ENCODE measurements around the gene RHBDL3. TPM values are rescaled to one million over a fixed set of nuclear protein-coding genes. Genes with fewer than 3 reads are reported as not detected.
"Not testable (repeated sequence)": the region's sequence is repeated elsewhere in the genome, so short reads cannot be mapped to it uniquely, and the experiment has no call there.

RHBDL3 gene
- total and polyA plus RNA-seq, 3 experiments from 2014 or later: 0.20 to 0.33 TPM; not detected in 1

DNA sequence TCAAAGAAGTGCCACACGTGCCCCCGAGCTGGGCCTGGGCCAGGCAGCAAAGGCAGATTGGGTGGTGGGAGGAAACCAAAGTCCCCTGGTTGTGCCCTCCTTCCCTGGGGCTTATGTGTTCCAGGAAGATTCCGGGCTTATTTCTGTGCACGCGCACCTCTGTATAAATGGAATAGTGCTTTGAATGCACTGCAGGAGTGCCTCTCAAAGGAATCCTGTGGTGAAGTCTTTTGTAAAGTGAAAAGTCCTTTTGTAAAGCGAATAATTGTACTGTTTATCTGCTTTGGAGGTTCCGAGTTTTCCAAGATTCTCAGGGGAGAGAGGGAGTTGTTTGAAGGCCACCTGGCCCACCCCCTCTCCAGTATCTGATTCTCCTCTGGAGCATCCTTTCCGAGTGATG lies 49.5 kb downstream of the RHBDL3 start:
- peaks cover 4 to 5% (median 4%) of the 10 kb centered on the region in 3 donors for H3K4me1 Mint-ChIP-seq
- peaks cover 5 to 8% of the 10 kb centered on the region in 2 donors for H3K27me3 Mint-ChIP-seq
- ChIA-PET POLR2A (no interaction called here), CTCF (interaction anchor here (1.7 kb wide), 1 partner anchor 176 kb away, joined by 3 read pairs; no protein-coding TSS in a partner anchor)
- H3K4me1 ChIP-seq (ENCODE audit: insufficient read depth, low read length): no peaks in the 10 kb centered on the region
- H3K36me3 Mint-ChIP-seq: no peaks in the 10 kb centered on the region
- H3K9me3 Mint-ChIP-seq: no peaks in the 10 kb centered on the region
- DNase-seq: no peak
- no peak overlapping the region for H3K27ac Mint-ChIP-seq
- H3K4me3 Mint-ChIP-seq: no peak overlapping the region
- no peaks in the 10 kb centered on the region for H3K27me3 ChIP-seq (ENCODE audit: insufficient read depth, low read length, poor library complexity, severe bottlenecking)
- H3K36me3 ChIP-seq (ENCODE audit: insufficient read depth, low read length): no peaks in the 10 kb centered on the region
- H3K27ac ChIP-seq (ENCODE audit: low read depth, low read length): no peak overlapping the region
- no peak overlapping the region for H3K4me3 ChIP-seq (ENCODE audit: low read length)
- H3K9me3 ChIP-seq (ENCODE audit: low read length): no peaks in the 10 kb centered on the region

DNA sequence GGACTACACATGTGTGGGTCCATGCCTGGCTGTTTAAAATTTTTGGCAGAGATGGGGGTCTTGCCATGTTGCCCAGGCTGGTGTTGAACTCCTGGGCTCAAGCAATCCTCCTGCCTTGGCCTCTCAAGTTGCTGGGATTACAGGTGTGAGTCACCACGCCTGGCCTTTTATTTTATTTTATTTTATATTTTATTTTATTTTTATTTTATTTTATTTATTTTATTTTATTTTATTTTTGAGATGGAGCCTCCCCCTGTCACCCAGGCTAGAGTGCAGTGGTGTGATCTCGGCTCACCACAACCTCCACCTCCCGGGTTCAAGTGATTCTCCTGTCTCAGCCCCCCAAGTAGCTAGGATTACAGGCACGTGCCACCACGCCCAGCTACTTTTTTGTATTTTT lies 51.0 kb downstream of the RHBDL3 start:
- H3K9me3 Mint-ChIP-seq; H3K27ac ChIP-seq (ENCODE audit: low read depth, low read length); POLR2A ChIA-PET; H3K36me3 ChIP-seq (ENCODE audit: insufficient read depth, low read length); H3K4me1 Mint-ChIP-seq; H3K27me3 Mint-ChIP-seq; H3K9me3 ChIP-seq (ENCODE audit: low read length); H3K36me3 Mint-ChIP-seq; H3K4me3 Mint-ChIP-seq; H3K27me3 ChIP-seq (ENCODE audit: insufficient read depth, low read length, poor library complexity, severe bottlenecking); H3K4me3 ChIP-seq (ENCODE audit: low read length); DNase-seq; H3K27ac Mint-ChIP-seq; H3K4me1 ChIP-seq (ENCODE audit: insufficient read depth, low read length): not testable (repeated sequence)
- CTCF ChIA-PET: interaction anchor here (1.0 to 1.7 kb wide), 2 partner anchors 64 to 177 kb away, joined by 3 read pairs; no protein-coding TSS in a partner anchor

DNA sequence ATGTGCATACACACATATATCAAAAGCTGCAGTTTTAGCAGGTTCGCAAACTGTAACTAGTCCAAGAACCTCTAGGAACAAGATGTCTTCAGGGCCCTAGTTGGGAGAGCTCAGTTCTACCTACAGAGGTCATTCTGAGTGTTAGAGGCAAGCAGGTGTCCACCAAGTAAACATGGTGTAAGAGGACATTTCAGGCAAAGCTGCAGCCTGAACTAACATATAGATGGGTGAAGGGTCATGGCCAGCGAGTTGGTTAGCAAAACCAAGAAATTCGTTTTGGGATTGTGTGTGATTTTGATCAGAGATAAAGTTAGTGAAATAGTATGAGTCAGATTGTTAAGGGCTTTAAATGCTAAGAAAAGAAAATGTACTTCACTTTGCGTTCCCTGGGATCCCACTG lies 51.7 kb downstream of the RHBDL3 start:
- DNase-seq: no peak
- H3K4me1 Mint-ChIP-seq: peaks cover 4 to 5% (median 4%) of the 10 kb centered on the region in 3 donors
- Histone ChIP-seq H3K4me3 (ENCODE audit: low read length) (no peak overlapping the region), H3K36me3 (ENCODE audit: insufficient read depth, low read length) (no peaks in the 10 kb centered on the region), H3K27ac (ENCODE audit: low read depth, low read length) (no peak overlapping the region), H3K9me3 (ENCODE audit: low read length) (no peaks in the 10 kb centered on the region), H3K4me1 (ENCODE audit: insufficient read depth, low read length) (no peaks in the 10 kb centered on the region), H3K27me3 (ENCODE audit: insufficient read depth, low read length, poor library complexity, severe bottlenecking) (no peaks in the 10 kb centered on the region)
- no peak overlapping the region for H3K4me3 Mint-ChIP-seq
- POLR2A ChIA-PET: no interaction called here
- H3K9me3 Mint-ChIP-seq: no peaks in the 10 kb centered on the region
- H3K27me3 Mint-ChIP-seq: peaks cover 5 to 8% of the 10 kb centered on the region in 2 donors
- H3K36me3 Mint-ChIP-seq: no peaks in the 10 kb centered on the region
- CTCF ChIA-PET: interaction anchor here (1.0 to 1.2 kb wide), 2 partner anchors 64 kb away, joined by 3 read pairs; no protein-coding TSS in a partner anchor
- H3K27ac Mint-ChIP-seq: no peak overlapping the region

DNA sequence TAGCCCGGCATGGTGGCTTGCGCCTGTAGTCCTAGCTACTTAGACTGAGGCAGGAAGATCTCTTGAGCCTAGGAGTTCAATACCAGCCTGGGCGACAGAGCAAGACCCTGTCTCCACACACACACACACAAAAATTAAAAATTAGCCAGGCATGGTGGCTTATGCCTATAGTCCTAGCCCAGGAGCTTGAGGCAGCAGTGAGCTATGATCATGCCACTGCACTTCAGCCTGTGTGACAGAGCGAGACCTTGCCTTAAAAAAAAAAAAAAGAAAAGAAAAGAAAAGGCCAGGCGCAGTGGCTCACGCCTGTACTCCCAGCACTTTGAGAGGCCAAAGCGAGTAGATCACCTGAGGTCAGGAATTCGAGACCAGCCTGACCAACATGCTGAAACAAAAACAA lies 52.4 kb downstream of the RHBDL3 start:
- no peaks in the 10 kb centered on the region for H3K27me3 ChIP-seq (ENCODE audit: insufficient read depth, low read length, poor library complexity, severe bottlenecking)
- POLR2A ChIA-PET: no interaction called here
- no peak for DNase-seq
- H3K27ac ChIP-seq (ENCODE audit: low read depth, low read length): no peak overlapping the region
- peaks cover 5 to 8% of the 10 kb centered on the region in 2 donors for H3K27me3 Mint-ChIP-seq
- peaks cover 4 to 6% (median 6%) of the 10 kb centered on the region in 3 donors for H3K4me1 Mint-ChIP-seq
- H3K4me3 ChIP-seq (ENCODE audit: low read length): no peak overlapping the region
- no peaks in the 10 kb centered on the region for H3K9me3 ChIP-seq (ENCODE audit: low read length)
- peak overlapping the region in 1 of 7 donors; percentile 39 for H3K4me3 Mint-ChIP-seq
- H3K9me3 Mint-ChIP-seq: no peaks in the 10 kb centered on the region
- no peaks in the 10 kb centered on the region for H3K36me3 ChIP-seq (ENCODE audit: insufficient read depth, low read length)
- CTCF ChIA-PET: interaction anchor here (0.7 to 2.9 kb wide), 4 partner anchors 11 to 91 kb away, joined by 3 to 15 read pairs (median 4); no protein-coding TSS in a partner anchor
- H3K36me3 Mint-ChIP-seq: no peaks in the 10 kb centered on the region
- no peak overlapping the region for H3K27ac Mint-ChIP-seq
- no peaks in the 10 kb centered on the region for H3K4me1 ChIP-seq (ENCODE audit: insufficient read depth, low read length)

DNA sequence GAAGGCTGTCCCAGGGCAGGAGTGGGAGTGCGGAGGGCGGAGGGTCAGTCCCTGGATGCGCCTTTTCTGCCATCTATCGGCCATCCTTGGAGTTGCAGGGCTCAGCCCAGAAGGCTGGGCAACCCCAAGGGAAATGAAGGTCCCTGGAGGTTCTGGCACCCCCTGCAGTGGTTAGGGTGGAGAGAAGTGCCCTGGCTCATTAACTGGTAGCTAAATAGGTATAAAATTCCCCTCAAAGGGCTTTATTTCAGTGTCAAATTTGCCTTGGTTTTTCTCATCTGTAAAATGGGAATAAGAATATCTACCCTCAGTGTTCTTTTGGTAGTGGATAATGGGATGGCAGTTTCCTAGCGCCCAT lies 53.9 kb downstream of the RHBDL3 start:
- CTCF ChIA-PET: interaction anchor here (0.8 to 2.9 kb wide), 7 partner anchors 10 to 746 kb away, joined by 3 to 15 read pairs (median 3); no protein-coding TSS in a partner anchor
- POLR2A ChIA-PET: interaction anchor here (0.7 kb wide), 1 partner anchor 104 kb away, joined by 9 read pairs; no protein-coding TSS in a partner anchor

DNA sequence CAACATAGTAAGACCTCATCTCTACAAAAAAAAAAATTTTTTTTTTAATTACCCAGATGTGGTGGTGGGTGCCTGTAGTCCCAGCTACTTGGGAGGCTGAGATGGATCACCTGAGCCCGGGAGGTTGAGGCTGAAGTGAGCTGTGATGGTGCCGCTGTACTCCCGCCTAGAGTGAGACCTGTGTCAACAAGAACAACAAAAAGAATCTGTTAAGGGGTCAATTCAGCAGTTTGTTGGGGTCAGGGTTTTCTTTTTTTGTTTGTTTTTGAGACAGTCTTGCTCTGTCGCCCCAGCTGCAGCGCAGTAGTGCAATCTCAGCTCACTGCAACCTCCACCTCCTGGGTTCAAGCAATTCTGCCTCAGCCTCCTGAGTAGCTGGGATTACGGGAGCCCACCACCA lies 54.4 kb downstream of the RHBDL3 start:
- H3K36me3 ChIP-seq (ENCODE audit: insufficient read depth, low read length); H3K9me3 ChIP-seq (ENCODE audit: low read length); H3K9me3 Mint-ChIP-seq; H3K4me3 ChIP-seq (ENCODE audit: low read length); H3K4me3 Mint-ChIP-seq; H3K27ac Mint-ChIP-seq; H3K27me3 ChIP-seq (ENCODE audit: insufficient read depth, low read length, poor library complexity, severe bottlenecking); H3K36me3 Mint-ChIP-seq; DNase-seq; H3K27me3 Mint-ChIP-seq; H3K27ac ChIP-seq (ENCODE audit: low read depth, low read length): not testable (repeated sequence)
- ChIA-PET CTCF (interaction anchor here (1.1 to 2.9 kb wide), 6 partner anchors 9 to 747 kb away, joined by 3 to 15 read pairs (median 4); no protein-coding TSS in a partner anchor), POLR2A (interaction anchor here (0.6 kb wide), 1 partner anchor 65 kb away, joined by 3 read pairs; no protein-coding TSS in a partner anchor)
- H3K4me1 ChIP-seq (ENCODE audit: insufficient read depth, low read length): peaks cover 11% of the 10 kb centered on the region
- peaks cover 4 to 20% (median 10%) of the 10 kb centered on the region in 3 donors for H3K4me1 Mint-ChIP-seq

More for the DNA sequence above, 53.9 kb downstream of the RHBDL3 start:
- Mint-ChIP-seq H3K27me3 (peaks cover 5 to 8% of the 10 kb centered on the region in 2 donors), H3K27ac (peak overlapping the region in 2 of 8 donors; percentile 35 to 92), H3K9me3 (no peaks in the 10 kb centered on the region), H3K4me3 (peak overlapping the region in 6 of 7 donors; percentile 64 to 88 (median 77)), H3K4me1 (peaks cover 4 to 18% (median 10%) of the 10 kb centered on the region in 3 donors), H3K36me3 (no peaks in the 10 kb centered on the region)
- no peaks in the 10 kb centered on the region for H3K36me3 ChIP-seq (ENCODE audit: insufficient read depth, low read length)
- H3K9me3 ChIP-seq (ENCODE audit: low read length): no peaks in the 10 kb centered on the region
- no peak overlapping the region for H3K27ac ChIP-seq (ENCODE audit: low read depth, low read length)
- peaks cover 11% of the 10 kb centered on the region for H3K4me1 ChIP-seq (ENCODE audit: insufficient read depth, low read length)
- H3K27me3 ChIP-seq (ENCODE audit: insufficient read depth, low read length, poor library complexity, severe bottlenecking): no peaks in the 10 kb centered on the region
- no peak overlapping the region for H3K4me3 ChIP-seq (ENCODE audit: low read length)
- DNase-seq: peak; percentile 54 to 75 (median 65)

DNA sequence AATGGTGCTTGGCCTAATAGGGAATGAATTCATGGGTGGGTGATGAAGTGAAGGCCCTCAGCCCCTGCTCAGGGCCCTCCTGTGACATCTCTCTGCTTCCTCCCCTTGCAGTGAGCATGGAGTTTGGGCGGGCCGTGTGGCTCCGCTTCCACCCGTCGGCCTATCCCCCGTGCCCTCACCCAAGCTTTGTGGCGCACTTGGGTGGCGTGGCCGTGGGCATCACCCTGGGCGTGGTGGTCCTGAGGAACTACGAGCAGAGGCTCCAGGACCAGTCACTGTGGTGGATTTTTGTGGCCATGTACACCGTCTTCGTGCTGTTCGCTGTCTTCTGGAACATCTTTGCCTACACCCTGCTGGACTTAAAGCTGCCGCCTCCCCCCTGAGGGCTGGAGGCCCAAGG lies 55.2 kb downstream of the RHBDL3 start:
- Mint-ChIP-seq H3K4me1 (peaks cover 4 to 20% (median 10%) of the 10 kb centered on the region in 3 donors), H3K36me3 (no peaks in the 10 kb centered on the region), H3K27me3 (peaks cover 0 to under 1% of the 10 kb centered on the region in 2 donors), H3K27ac (no peak overlapping the region), H3K9me3 (no peaks in the 10 kb centered on the region), H3K4me3 (no peak overlapping the region)
- Histone ChIP-seq H3K36me3 (ENCODE audit: insufficient read depth, low read length) (no peaks in the 10 kb centered on the region), H3K9me3 (ENCODE audit: low read length) (no peaks in the 10 kb centered on the region), H3K27me3 (ENCODE audit: insufficient read depth, low read length, poor library complexity, severe bottlenecking) (no peaks in the 10 kb centered on the region), H3K27ac (ENCODE audit: low read depth, low read length) (no peak overlapping the region), H3K4me1 (ENCODE audit: insufficient read depth, low read length) (peaks cover 11% of the 10 kb centered on the region), H3K4me3 (ENCODE audit: low read length) (no peak overlapping the region)
- POLR2A ChIA-PET: interaction anchor here (0.6 kb wide), 1 partner anchor 66 kb away, joined by 3 read pairs; no protein-coding TSS in a partner anchor
- CTCF ChIA-PET: interaction anchor here (2.9 kb wide), 1 partner anchor 9 kb away, joined by 15 read pairs; no protein-coding TSS in a partner anchor
- no peak for DNase-seq

DNA sequence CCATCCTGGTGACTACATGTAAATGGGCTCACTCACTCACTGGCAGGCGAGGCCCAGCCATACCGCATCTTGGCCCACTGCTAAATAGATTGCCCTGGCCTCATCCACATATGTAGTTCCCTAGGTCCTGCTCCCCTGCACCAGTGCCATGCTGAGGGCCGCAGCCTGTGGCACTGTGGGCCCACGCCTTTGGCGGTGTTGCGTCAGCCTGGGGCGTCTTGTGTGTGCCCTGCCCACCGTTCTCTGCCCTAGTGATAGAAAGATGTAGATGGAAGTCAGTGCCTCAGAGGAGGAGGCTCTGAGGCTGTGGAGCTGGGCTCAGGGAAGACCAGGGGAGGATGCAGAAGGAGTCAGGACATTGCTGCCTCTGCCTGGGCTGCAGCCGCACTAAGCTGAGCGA lies 57.4 kb downstream of the RHBDL3 start:
- Histone ChIP-seq H3K27ac (ENCODE audit: low read depth, low read length) (no peak overlapping the region), H3K9me3 (ENCODE audit: low read length) (no peaks in the 10 kb centered on the region), H3K36me3 (ENCODE audit: insufficient read depth, low read length) (no peaks in the 10 kb centered on the region), H3K4me1 (ENCODE audit: insufficient read depth, low read length) (peaks cover 11% of the 10 kb centered on the region), H3K27me3 (ENCODE audit: insufficient read depth, low read length, poor library complexity, severe bottlenecking) (no peaks in the 10 kb centered on the region), H3K4me3 (ENCODE audit: low read length) (no peak overlapping the region)
- DNase-seq: no peak
- Mint-ChIP-seq H3K9me3 (no peaks in the 10 kb centered on the region), H3K4me1 (peaks cover 4 to 20% (median 10%) of the 10 kb centered on the region in 3 donors), H3K36me3 (no peaks in the 10 kb centered on the region), H3K27me3 (no peaks in the 10 kb centered on the region), H3K27ac (peak overlapping the region in 1 of 8 donors; percentile 55), H3K4me3 (no peak overlapping the region)
- ChIA-PET CTCF (interaction anchor here (1.3 kb wide), 1 partner anchor 121 kb away, joined by 3 read pairs; the partner anchor contains the start of gene PSMD11), POLR2A (no interaction called here)

Measured in CD8-positive, alpha-beta memory T cell (primary cell).